ENCODE data around the gene C20orf141. TPM values are rescaled to one million over a fixed set of nuclear protein-coding genes. Genes with fewer than 3 reads are reported as not detected.
"Not testable (repeated sequence)": the region's sequence is repeated elsewhere in the genome, so short reads cannot be mapped to it uniquely, and the experiment has no call there.

Gene C20orf141
- total and polyA plus RNA-seq, 7 donors: not detected

DNA sequence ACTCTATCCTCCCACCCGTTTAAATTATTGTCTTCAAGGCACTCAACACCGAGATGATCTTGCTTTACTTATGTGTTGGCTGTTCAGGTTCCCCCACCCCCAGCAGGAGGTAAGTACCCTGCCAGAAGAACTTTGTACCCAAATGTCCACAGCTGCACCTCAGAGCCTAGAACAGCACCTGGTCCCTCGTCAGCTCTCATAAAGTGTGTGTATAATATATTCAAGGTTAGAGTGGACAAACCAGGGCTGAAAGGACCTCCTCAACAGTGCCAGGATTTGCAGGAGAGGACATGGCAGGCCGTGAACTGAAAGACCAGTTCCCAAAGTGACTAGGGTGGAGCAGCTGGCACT lies 8.5 kb upstream of the C20orf141 start:
- WGBS, 3 donors: 30 to 31% (median 31%) methylated on average over 4 of the region's 4 CpGs
- TF ChIP-seq, protein P1, sequence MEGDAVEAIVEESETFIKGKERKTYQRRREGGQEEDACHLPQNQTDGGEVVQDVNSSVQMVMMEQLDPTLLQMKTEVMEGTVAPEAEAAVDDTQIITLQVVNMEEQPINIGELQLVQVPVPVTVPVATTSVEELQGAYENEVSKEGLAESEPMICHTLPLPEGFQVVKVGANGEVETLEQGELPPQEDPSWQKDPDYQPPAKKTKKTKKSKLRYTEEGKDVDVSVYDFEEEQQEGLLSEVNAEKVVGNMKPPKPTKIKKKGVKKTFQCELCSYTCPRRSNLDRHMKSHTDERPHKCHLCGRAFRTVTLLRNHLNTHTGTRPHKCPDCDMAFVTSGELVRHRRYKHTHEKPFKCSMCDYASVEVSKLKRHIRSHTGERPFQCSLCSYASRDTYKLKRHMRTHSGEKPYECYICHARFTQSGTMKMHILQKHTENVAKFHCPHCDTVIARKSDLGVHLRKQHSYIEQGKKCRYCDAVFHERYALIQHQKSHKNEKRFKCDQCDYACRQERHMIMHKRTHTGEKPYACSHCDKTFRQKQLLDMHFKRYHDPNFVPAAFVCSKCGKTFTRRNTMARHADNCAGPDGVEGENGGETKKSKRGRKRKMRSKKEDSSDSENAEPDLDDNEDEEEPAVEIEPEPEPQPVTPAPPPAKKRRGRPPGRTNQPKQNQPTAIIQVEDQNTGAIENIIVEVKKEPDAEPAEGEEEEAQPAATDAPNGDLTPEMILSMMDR (IDR thresholded peaks at IDR 0.05): no peak
- Histone ChIP-seq H3K4me3 (no peak overlapping the region), H3K4me1 (no peaks in the 10 kb centered on the region), H3K27ac (no peak overlapping the region), H3K27me3 (ENCODE audit: insufficient read depth in 3 of 3, low read length in 2 of 3) (peaks cover 0 to 85% (median 25%) of the 10 kb centered on the region in 3 donors), H3K9me3 (no peaks in the 10 kb centered on the region), H3K36me3 (ENCODE audit: insufficient read depth in 1 of 2, low read depth in 1 of 2) (no peaks in the 10 kb centered on the region)
- intact Hi-C loops (cut with DNase I): no loop called here
- DNase-seq: no peak
- ATAC-seq: no peak

DNA sequence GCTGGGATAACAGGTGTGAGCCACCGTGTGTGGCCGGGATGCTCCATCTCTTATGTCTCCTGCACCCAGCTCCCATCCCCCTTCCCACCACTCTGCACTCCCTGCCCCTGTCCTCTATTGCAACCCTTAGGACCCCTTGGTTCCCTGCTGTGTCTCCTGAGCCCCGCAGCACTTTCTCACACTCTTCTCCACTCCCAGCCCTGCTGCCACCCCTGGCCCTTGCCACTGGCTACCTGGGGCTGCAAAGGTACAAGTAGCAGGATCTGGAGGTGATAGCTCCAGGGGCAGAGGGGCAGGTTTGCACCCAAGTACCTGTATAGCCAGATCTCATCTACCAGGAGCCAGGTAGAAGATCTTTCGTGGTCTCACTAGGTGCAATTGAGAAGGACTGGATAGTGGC lies 7.8 kb upstream of the C20orf141 start:
- intact Hi-C loops (cut with DNase I): no loop called here
- no peak overlapping the region for H3K4me3 ChIP-seq
- DNase-seq (no peak), ATAC-seq (no peak)
- H3K9me3 ChIP-seq: peaks cover under 1% of the 10 kb centered on the region
- no peak overlapping the region for H3K27ac ChIP-seq
- H3K36me3 ChIP-seq (ENCODE audit: insufficient read depth in 1 of 2, low read depth in 1 of 2): no peaks in the 10 kb centered on the region
- no peaks in the 10 kb centered on the region for H3K4me1 ChIP-seq
- TF ChIP-seq, protein P1 (IDR thresholded peaks at IDR 0.05): no peak
- 70 to 80% (median 78%) methylated on average over 4 of the region's 4 CpGs for WGBS, 3 donors
- H3K27me3 ChIP-seq (ENCODE audit: insufficient read depth in 3 of 3, low read length in 2 of 3): peaks cover 0 to 85% (median 22%) of the 10 kb centered on the region in 3 donors

DNA sequence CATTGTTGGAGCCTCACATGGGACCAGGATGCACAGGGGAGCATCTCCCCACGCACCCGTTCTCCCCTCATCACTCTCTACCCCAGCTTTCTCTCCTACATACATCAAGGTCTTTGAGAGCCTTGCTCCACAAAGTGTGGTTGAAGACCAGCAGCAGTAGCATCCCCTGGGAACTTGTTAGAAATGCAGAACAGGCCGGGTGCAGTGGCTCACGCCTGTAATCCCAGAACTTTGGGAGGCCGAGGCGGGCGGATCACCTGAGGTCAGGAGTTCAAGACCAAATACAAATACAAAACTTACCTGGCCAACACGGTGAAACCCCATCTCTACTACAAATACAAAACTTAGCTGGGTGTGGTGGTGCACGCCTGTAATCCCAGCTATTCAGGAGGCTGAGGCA lies 6.9 kb upstream of the C20orf141 start:
- 62 to 81% (median 71%) methylated on average over 9 of the region's 9 CpGs for WGBS, 3 donors
- intact Hi-C loops (cut with DNase I); H3K9me3 ChIP-seq; DNase-seq; H3K27ac ChIP-seq; H3K36me3 ChIP-seq (ENCODE audit: insufficient read depth in 1 of 2, low read depth in 1 of 2); H3K4me3 ChIP-seq; H3K4me1 ChIP-seq; ATAC-seq: not testable (repeated sequence)
- peaks cover 0 to 85% (median 20%) of the 10 kb centered on the region in 3 donors for H3K27me3 ChIP-seq (ENCODE audit: insufficient read depth in 3 of 3, low read length in 2 of 3)

DNA sequence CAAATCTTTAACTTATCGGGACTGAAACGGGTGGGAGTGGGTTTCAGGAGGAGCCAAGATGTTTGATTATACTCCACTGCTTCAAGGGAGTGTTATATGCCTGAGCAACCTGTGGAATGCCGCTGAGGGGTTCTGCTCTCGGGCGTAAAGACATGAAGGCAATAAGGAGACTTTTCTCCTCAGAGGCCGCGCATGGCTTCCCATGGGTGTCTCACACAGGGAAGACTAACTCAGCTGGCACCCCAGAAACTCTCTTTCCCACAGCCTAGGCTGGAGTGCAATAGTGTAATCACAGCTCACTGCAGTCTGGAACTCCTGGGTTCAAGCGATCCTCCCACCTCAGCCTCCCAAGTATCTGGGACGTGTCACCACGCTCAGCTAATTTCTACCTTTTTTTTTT lies 5.1 kb upstream of the C20orf141 start:
- H3K4me3 ChIP-seq: no peak overlapping the region
- DNase-seq: no peak
- H3K9me3 ChIP-seq: peaks cover 5% of the 10 kb centered on the region
- no peak overlapping the region for H3K27ac ChIP-seq
- TF ChIP-seq, protein P1 (IDR thresholded peaks at IDR 0.05): no peak
- intact Hi-C loops (cut with DNase I): no loop called here
- ATAC-seq: no peak
- WGBS, 3 donors: 90 to 93% (median 92%) methylated on average over 10 of the region's 10 CpGs
- H3K4me1 ChIP-seq: no peaks in the 10 kb centered on the region
- peaks cover 0 to 70% (median 18%) of the 10 kb centered on the region in 3 donors for H3K27me3 ChIP-seq (ENCODE audit: insufficient read depth in 3 of 3, low read length in 2 of 3)
- no peaks in the 10 kb centered on the region for H3K36me3 ChIP-seq (ENCODE audit: insufficient read depth in 1 of 2, low read depth in 1 of 2)

DNA sequence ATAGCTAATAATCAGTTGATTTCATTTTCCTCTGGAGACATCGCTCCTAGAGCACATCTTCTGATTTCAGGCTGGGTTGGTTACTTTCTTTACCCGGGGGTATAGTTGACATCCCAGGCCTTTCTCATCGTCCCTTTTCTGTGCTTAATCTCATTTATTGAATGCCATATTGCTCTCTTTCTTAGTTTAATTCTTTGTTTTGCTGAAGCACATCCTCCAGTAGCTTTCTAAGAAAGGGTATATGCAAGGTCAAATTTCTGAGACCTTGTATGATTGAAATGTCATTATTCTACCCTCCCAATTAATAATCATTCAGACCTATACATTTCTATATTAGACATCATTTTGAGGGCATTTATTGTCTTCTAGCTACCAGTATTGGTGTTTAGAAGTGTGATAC lies 2.6 kb upstream of the C20orf141 start:
- peaks cover 0 to 49% (median 6%) of the 10 kb centered on the region in 3 donors for H3K27me3 ChIP-seq (ENCODE audit: insufficient read depth in 3 of 3, low read length in 2 of 3)
- DNase-seq: no peak
- no peak overlapping the region for H3K27ac ChIP-seq
- H3K4me1 ChIP-seq: no peaks in the 10 kb centered on the region
- no peak for ATAC-seq
- H3K9me3 ChIP-seq: peaks cover 5% of the 10 kb centered on the region
- H3K4me3 ChIP-seq: no peak overlapping the region
- WGBS, 3 donors: 73 to 78% (median 77%) methylated on average over 3 of the region's 3 CpGs
- no peaks in the 10 kb centered on the region for H3K36me3 ChIP-seq (ENCODE audit: insufficient read depth in 1 of 2, low read depth in 1 of 2)
- TF ChIP-seq, protein P1 (IDR thresholded peaks at IDR 0.05): no peak
- intact Hi-C loops (cut with DNase I): no loop called here

Data from psoas muscle (tissue), 8 donors.